ENCODE measurements around the gene OR6C70.

GRCh38 chr12:55495490-55495889, 25.6 kb upstream of the OR6C70 start:
- TF ChIP-seq, protein P1, sequence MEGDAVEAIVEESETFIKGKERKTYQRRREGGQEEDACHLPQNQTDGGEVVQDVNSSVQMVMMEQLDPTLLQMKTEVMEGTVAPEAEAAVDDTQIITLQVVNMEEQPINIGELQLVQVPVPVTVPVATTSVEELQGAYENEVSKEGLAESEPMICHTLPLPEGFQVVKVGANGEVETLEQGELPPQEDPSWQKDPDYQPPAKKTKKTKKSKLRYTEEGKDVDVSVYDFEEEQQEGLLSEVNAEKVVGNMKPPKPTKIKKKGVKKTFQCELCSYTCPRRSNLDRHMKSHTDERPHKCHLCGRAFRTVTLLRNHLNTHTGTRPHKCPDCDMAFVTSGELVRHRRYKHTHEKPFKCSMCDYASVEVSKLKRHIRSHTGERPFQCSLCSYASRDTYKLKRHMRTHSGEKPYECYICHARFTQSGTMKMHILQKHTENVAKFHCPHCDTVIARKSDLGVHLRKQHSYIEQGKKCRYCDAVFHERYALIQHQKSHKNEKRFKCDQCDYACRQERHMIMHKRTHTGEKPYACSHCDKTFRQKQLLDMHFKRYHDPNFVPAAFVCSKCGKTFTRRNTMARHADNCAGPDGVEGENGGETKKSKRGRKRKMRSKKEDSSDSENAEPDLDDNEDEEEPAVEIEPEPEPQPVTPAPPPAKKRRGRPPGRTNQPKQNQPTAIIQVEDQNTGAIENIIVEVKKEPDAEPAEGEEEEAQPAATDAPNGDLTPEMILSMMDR (IDR thresholded peaks at IDR 0.05): no peak
- TF ChIP-seq POLR2A (IDR thresholded peaks at IDR 0.05): no peak
- no peak for TF ChIP-seq POLR2AphosphoS5 (IDR thresholded peaks at IDR 0.05)

Measured in prostate gland (tissue), 2 donors.